ENCODE results near the gene C4BPB.

C4BPB gene

GRCh38 chr1:207130252-207131036 is 41.8 kb downstream of the C4BPB start:
- Mint-ChIP-seq H3K9me3 (peaks cover 41% of the 10 kb centered on the region), H3K27me3 (no peaks in the 10 kb centered on the region), H3K4me1 (ENCODE audit: low read depth) (no peaks in the 10 kb centered on the region), H3K36me3 (ENCODE audit: low read depth) (peaks cover 17% of the 10 kb centered on the region), H3K27ac (no peak overlapping the region), H3K4me3 (no peak overlapping the region)

- H3K4me1 Mint-ChIP-seq (ENCODE audit: low read depth), result no peaks in the 10 kb centered on the region
- peaks cover 37% of the 10 kb centered on the region for H3K9me3 Mint-ChIP-seq
- no peak overlapping the region for H3K27ac Mint-ChIP-seq
- no peak overlapping the region for H3K4me3 Mint-ChIP-seq
- no peaks in the 10 kb centered on the region for H3K27me3 Mint-ChIP-seq
- H3K36me3 Mint-ChIP-seq (ENCODE audit: low read depth), result peaks cover 13% of the 10 kb centered on the region
Measured at GRCh38 chr1:207131163-207131562, 42.5 kb downstream of the C4BPB start.

GRCh38 chr1:207134581-207134980 is 45.9 kb downstream of the C4BPB start:
- Mint-ChIP-seq H3K4me1 (ENCODE audit: low read depth) (no peaks in the 10 kb centered on the region), H3K27ac (no peak overlapping the region), H3K27me3 (no peaks in the 10 kb centered on the region), H3K9me3 (peaks cover 21% of the 10 kb centered on the region), H3K36me3 (ENCODE audit: low read depth) (peaks cover 4% of the 10 kb centered on the region), H3K4me3 (no peak overlapping the region)

- H3K9me3 Mint-ChIP-seq, result peaks cover 4% of the 10 kb centered on the region
- H3K4me1 Mint-ChIP-seq (ENCODE audit: low read depth), result no peaks in the 10 kb centered on the region
- H3K27me3 Mint-ChIP-seq, result no peaks in the 10 kb centered on the region
- H3K4me3 Mint-ChIP-seq, result no peak overlapping the region
- H3K27ac Mint-ChIP-seq, result no peak overlapping the region
- H3K36me3 Mint-ChIP-seq (ENCODE audit: low read depth), result no peaks in the 10 kb centered on the region
Measured at GRCh38 chr1:207139616-207140015, 51.0 kb downstream of the C4BPB start.

GRCh38 chr1:207140536-207140935 is 51.9 kb downstream of the C4BPB start:
- Mint-ChIP-seq H3K4me1 (ENCODE audit: low read depth) (no peaks in the 10 kb centered on the region), H3K36me3 (ENCODE audit: low read depth) (no peaks in the 10 kb centered on the region), H3K4me3 (no peak overlapping the region), H3K27ac (no peak overlapping the region), H3K9me3 (peaks cover 4% of the 10 kb centered on the region), H3K27me3 (no peaks in the 10 kb centered on the region)

GRCh38 chr1:207145401-207146058 is 56.9 kb downstream of the C4BPB start:
- H3K27me3 Mint-ChIP-seq, result peaks cover 4% of the 10 kb centered on the region
- H3K36me3 Mint-ChIP-seq (ENCODE audit: low read depth), result no peaks in the 10 kb centered on the region
- H3K4me1 Mint-ChIP-seq (ENCODE audit: low read depth), result no peaks in the 10 kb centered on the region
- H3K4me3 Mint-ChIP-seq, result no peak overlapping the region
- no peaks in the 10 kb centered on the region for H3K9me3 Mint-ChIP-seq
- no peak overlapping the region for H3K27ac Mint-ChIP-seq
